ENCODE measurements around the gene HBB. TPM values are rescaled to one million over a fixed set of nuclear protein-coding genes. Genes with fewer than 3 reads are reported as not detected.

Gene HBB
- total RNA-seq, 1 donor from 2014 or later: not detected

GRCh38 chr11:5196067-5196466, 30.8 kb downstream of the HBB start:
- no peak for DNase-seq (ENCODE audit: low read depth)
- no peak overlapping the region for H3K4me3 ChIP-seq (ENCODE audit: low read depth, low read length)
- no peak for TF ChIP-seq CTCF (IDR thresholded peaks at IDR 0.05; ENCODE audit: insufficient read depth, low read length, poor library complexity, severe bottlenecking)
- no peaks in the 10 kb centered on the region for H3K36me3 ChIP-seq (ENCODE audit: control insufficient read depth, insufficient read depth, low read length)
- H3K27me3 ChIP-seq (ENCODE audit: control insufficient read depth, insufficient read depth, low read length): no peaks in the 10 kb centered on the region

- Histone ChIP-seq H3K36me3 (ENCODE audit: control insufficient read depth, insufficient read depth, low read length) (no peaks in the 10 kb centered on the region), H3K27me3 (ENCODE audit: control insufficient read depth, insufficient read depth, low read length) (no peaks in the 10 kb centered on the region), H3K4me3 (ENCODE audit: low read depth, low read length) (no peak overlapping the region)
- no peak for DNase-seq (ENCODE audit: low read depth)
- no peak for TF ChIP-seq CTCF (IDR thresholded peaks at IDR 0.05; ENCODE audit: insufficient read depth, low read length, poor library complexity, severe bottlenecking)
These were observed 34.1 kb downstream of the HBB start for GRCh38 chr11:5192738-5193137.

GRCh38 chr11:5188201-5188600, 38.7 kb downstream of the HBB start:
- no peak for DNase-seq (ENCODE audit: low read depth)
- Histone ChIP-seq H3K36me3 (ENCODE audit: control insufficient read depth, insufficient read depth, low read length) (no peaks in the 10 kb centered on the region), H3K4me3 (ENCODE audit: low read depth, low read length) (no peak overlapping the region), H3K27me3 (ENCODE audit: control insufficient read depth, insufficient read depth, low read length) (no peaks in the 10 kb centered on the region)
- TF ChIP-seq CTCF (IDR thresholded peaks at IDR 0.05; ENCODE audit: insufficient read depth, low read length, poor library complexity, severe bottlenecking): no peak

- H3K27me3 ChIP-seq (ENCODE audit: control insufficient read depth, insufficient read depth, low read length): no peaks in the 10 kb centered on the region
- no peak for TF ChIP-seq CTCF (IDR thresholded peaks at IDR 0.05; ENCODE audit: insufficient read depth, low read length, poor library complexity, severe bottlenecking)
- no peak for DNase-seq (ENCODE audit: low read depth)
- no peak overlapping the region for H3K4me3 ChIP-seq (ENCODE audit: low read depth, low read length)
- no peaks in the 10 kb centered on the region for H3K36me3 ChIP-seq (ENCODE audit: control insufficient read depth, insufficient read depth, low read length)
These were observed 48.6 kb downstream of the HBB start for GRCh38 chr11:5178046-5178837.

Other genes with a start within 250 kb of the HBB start
- gene OR51L1, start 232.2 kb downstream of the HBB start, total RNA-seq: not detected in 2 replicates
- gene OR52J3, start 180.5 kb downstream of the HBB start, total RNA-seq: not detected in 2 replicates
- not detected in 2 replicates for gene OR52E2, start 167.4 kb downstream of the HBB start, total RNA-seq
- gene OR52E1, start 157.5 kb downstream of the HBB start, total RNA-seq: not detected in 2 replicates
- not detected in 2 replicates for gene OR52A5, start 88.7 kb downstream of the HBB start, total RNA-seq
- not detected in 2 replicates for gene OR52A1, start 72.3 kb downstream of the HBB start, total RNA-seq
- not detected in 2 replicates for gene OR51V1, start 26.4 kb downstream of the HBB start, total RNA-seq
- not detected in 2 replicates for gene HBD, start 7.4 kb upstream of the HBB start, total RNA-seq
- gene HBG1, start 22.8 kb upstream of the HBB start, total RNA-seq: not detected in 2 replicates
- gene HBG2, start 27.7 kb upstream of the HBB start, total RNA-seq: not detected in 2 replicates
- not detected in 2 replicates for gene HBE1, start 42.9 kb upstream of the HBB start, total RNA-seq
- gene OR51B4, start 74.9 kb upstream of the HBB start, total RNA-seq: not detected in 2 replicates
- gene OR51B2, start 97.2 kb upstream of the HBB start, total RNA-seq: not detected in 2 replicates
- gene OR51B5, start 116.5 kb upstream of the HBB start, total RNA-seq: not detected in 2 replicates
- gene OR51B6, start 124.4 kb upstream of the HBB start, total RNA-seq: not detected in 2 replicates
- not detected in 2 replicates for gene OR51M1, start 156.7 kb upstream of the HBB start, total RNA-seq
- not detected in 2 replicates for gene OR51Q1, start 195.0 kb upstream of the HBB start, total RNA-seq
- gene OR51I1, start 214.4 kb upstream of the HBB start, total RNA-seq: not detected in 2 replicates
- not detected in 2 replicates for gene OR51I2, start 222.3 kb upstream of the HBB start, total RNA-seq